Lung (tissue), 12 donors: ENCODE results near the gene TMEM72. TPM values are rescaled to one million over a fixed set of nuclear protein-coding genes. Genes with fewer than 3 reads are reported as not detected.
A peak's percentile ranks its signal among the peaks of the same experiment; 100 is the strongest.
"Not testable (repeated sequence)": the region's sequence is repeated elsewhere in the genome, so short reads cannot be mapped to it uniquely, and the experiment has no call there.

Experiments used
- ATAC-seq: fragments of 200-7000 bp; cut with Tn5 transposase; one replicate; pipeline ENCODE4 v1.9.1; 2020; ENCODE audit warnings: moderate number of reproducible peaks; ENCODE audit not compliant: insufficient read depth, low FRiP score
- DNase-seq, 3 donors: peaks; one replicate each; pipeline ENCODE4 v3.0.0-alpha.2; 2013 to 2017
- H3K27ac ChIP-seq, 2 donors: one replicate each; pipeline ENCODE4 v1.5.1; 2013; ENCODE audit warnings: mild to moderate bottlenecking in 2 of 2, moderate library complexity in 2 of 2, control low read depth in 1 of 2, inconsistent platforms in 1 of 2, low read depth in 1 of 2, low read length in 1 of 2
- H3K27me3 ChIP-seq, 3 donors: one replicate each; pipeline ENCODE4 v1.5.1; 2013; ENCODE audit warnings: low read length in 2 of 3; ENCODE audit not compliant: control insufficient read depth in 3 of 3, insufficient read depth in 3 of 3
- H3K36me3 ChIP-seq, 4 donors: one replicate each; pipeline ENCODE4 v1.5.1; 2013; ENCODE audit warnings: low read length in 4 of 4, mild to moderate bottlenecking in 1 of 4, moderate library complexity in 1 of 4; ENCODE audit not compliant: control insufficient read depth in 4 of 4, insufficient read depth in 4 of 4
- H3K4me1 ChIP-seq, 5 donors: one replicate each; pipeline ENCODE4 v1.5.1; 2013; ENCODE audit warnings: low read length in 5 of 5, mild to moderate bottlenecking in 2 of 5, moderate library complexity in 1 of 5; ENCODE audit not compliant: control insufficient read depth in 5 of 5, insufficient read depth in 5 of 5
- H3K4me3 ChIP-seq: one replicate; pipeline ENCODE4 v1.5.1; 2013; ENCODE audit warnings: mild to moderate bottlenecking, control low read depth, moderate library complexity
- H3K9ac ChIP-seq, 2 donors: one replicate each; pipeline ENCODE4 v1.5.1; 2013; ENCODE audit warnings: low read length in 2 of 2, control low read depth in 1 of 2; ENCODE audit not compliant: insufficient read depth in 1 of 2
- H3K9me3 ChIP-seq, 4 donors: one replicate each; pipeline ENCODE4 v1.5.1; 2013; ENCODE audit warnings: low read length in 3 of 4, mild to moderate bottlenecking in 1 of 4, moderate library complexity in 1 of 4; ENCODE audit not compliant: control insufficient read depth in 4 of 4, insufficient read depth in 3 of 4
- WGBS, 2 donors: extraction: QIAGEN DNeasy Blood & Tissue Kit; methylation state at CpG; one replicate each; pipeline ENCODE4 v1.1.7; 2013; 5-methylcytosine and 5-hydroxymethylcytosine counted together
- polyA plus RNA-seq, 2 donors: library from polyadenylated mRNA; stranded (reverse); fragments of 200-250 nt; gene quantifications; one replicate each; pipeline ENCODE4 v1.2.1, GENCODE V29; 2013
- total RNA-seq, 2 donors: library from RNA; depleted of rRNA in 1 of 2; stranded (reverse); fragments of >200 nt in 1 of 2; gene quantifications; one replicate each; pipeline ENCODE4 v1.2.1, GENCODE V29; 2014 to 2021
- TF ChIP-seq, protein P1 (sequence below): IDR thresholded peaks from 2 replicates; pipeline ENCODE4 v1.5.1; 2012; ENCODE audit warnings: mild to moderate bottlenecking; ENCODE audit errors: control extremely low read depth, extremely low read depth
- donor health status: control.
- donor health status: control.
- donor health status: Bipolar disorder and iron deficiency.
- donor health status: healthy.
- donor health status: DM: yes; HTN: yes; CAD: no.

TMEM72 gene
- total and polyA plus RNA-seq, 4 donors = 0.02 to 0.11 (median 0.04) TPM; not detected in 1

DNA sequence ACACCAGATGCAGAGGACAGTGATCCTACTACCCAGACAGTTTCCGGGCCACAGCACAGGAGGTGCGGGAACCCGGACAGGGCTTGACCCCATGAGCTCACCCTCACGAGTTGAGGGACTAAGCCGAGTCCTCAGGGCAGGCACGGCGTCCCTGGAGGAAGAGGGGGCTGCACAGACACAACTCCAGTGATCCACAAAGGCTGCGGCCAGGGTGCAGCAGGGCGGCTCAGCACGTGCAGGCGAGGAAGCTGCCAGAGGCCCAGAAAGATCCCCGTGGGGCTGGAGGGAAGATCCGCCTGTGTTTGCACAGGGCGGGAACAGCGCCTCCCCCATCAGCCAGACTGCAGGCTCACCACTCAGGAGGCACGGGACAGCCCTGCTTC lies 45.9 kb upstream of the TMEM72 start:
- Histone ChIP-seq H3K4me1 (peaks cover 0 to 37% (median 6%) of the 10 kb centered on the region in 5 donors), H3K27ac (no peak overlapping the region), H3K9me3 (no peaks in the 10 kb centered on the region), H3K9ac (no peak overlapping the region), H3K4me3 (no peak overlapping the region), H3K36me3 (no peaks in the 10 kb centered on the region), H3K27me3 (no peaks in the 10 kb centered on the region)
- TF ChIP-seq, protein P1, sequence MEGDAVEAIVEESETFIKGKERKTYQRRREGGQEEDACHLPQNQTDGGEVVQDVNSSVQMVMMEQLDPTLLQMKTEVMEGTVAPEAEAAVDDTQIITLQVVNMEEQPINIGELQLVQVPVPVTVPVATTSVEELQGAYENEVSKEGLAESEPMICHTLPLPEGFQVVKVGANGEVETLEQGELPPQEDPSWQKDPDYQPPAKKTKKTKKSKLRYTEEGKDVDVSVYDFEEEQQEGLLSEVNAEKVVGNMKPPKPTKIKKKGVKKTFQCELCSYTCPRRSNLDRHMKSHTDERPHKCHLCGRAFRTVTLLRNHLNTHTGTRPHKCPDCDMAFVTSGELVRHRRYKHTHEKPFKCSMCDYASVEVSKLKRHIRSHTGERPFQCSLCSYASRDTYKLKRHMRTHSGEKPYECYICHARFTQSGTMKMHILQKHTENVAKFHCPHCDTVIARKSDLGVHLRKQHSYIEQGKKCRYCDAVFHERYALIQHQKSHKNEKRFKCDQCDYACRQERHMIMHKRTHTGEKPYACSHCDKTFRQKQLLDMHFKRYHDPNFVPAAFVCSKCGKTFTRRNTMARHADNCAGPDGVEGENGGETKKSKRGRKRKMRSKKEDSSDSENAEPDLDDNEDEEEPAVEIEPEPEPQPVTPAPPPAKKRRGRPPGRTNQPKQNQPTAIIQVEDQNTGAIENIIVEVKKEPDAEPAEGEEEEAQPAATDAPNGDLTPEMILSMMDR = no peak
- ATAC-seq (no peak), DNase-seq (no peak)
- WGBS, 2 donors = 47 to 59% methylated on average over 16 of the region's 16 CpGs

DNA sequence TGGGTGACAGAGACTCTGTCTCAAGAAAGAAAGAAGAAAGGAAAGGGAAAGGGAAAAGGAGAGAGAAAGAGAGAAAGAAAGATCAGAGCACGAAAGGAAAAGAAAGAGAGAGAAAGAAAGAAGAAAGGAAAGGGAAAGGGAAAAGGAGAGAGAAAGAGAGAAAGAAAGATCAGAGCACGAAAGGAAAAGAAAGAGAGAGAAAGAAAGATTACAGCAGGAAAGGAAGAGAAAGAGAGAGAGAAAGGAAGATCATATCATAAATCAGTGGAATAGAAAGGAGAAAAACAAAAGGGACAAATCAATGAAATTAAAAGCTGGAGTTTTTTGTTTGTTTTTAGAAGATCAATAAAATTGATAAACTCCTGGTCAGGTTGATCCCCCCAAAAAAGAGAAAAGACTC lies 44.8 kb upstream of the TMEM72 start:
- not testable (repeated sequence) for H3K27me3 ChIP-seq, ATAC-seq
- 93 to 98% methylated on average over 2 of the region's 2 CpGs for WGBS, 2 donors

DNA sequence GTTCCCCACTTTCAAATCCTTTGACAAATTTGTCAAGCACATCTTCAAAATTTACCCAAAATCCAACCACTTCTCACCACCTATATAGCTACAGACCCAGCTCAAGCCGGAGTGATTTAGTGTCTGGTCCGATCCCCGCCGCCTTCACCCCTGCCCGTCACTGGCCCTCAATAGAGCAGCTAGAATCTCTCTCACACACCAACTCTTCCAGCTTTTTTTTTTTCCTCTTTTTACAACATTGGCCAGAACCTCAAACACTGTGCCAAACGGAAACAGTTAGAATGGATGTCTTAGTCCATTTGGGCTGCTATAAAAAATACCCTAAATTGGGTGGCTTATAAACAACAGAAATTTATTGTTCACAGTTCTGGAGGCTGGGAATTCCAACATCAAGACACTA lies 41.1 kb upstream of the TMEM72 start:
- Histone ChIP-seq H3K27ac (no peak overlapping the region), H3K27me3 (no peaks in the 10 kb centered on the region), H3K36me3 (no peaks in the 10 kb centered on the region), H3K4me1 (peaks cover 0 to 24% (median 3%) of the 10 kb centered on the region in 5 donors), H3K4me3 (no peak overlapping the region), H3K9me3 (no peaks in the 10 kb centered on the region), H3K9ac (no peak overlapping the region)
- TF ChIP-seq, protein P1 = no peak
- ATAC-seq (no peak), DNase-seq (peak; percentile 31 to 94 (median 92))
- 82 to 86% methylated on average over 6 of the region's 6 CpGs for WGBS, 2 donors

More for the DNA sequence above, 44.8 kb upstream of the TMEM72 start:
- DNase-seq, H3K36me3 ChIP-seq, H3K4me3 ChIP-seq, H3K27ac ChIP-seq, H3K9ac ChIP-seq, H3K9me3 ChIP-seq: not testable (repeated sequence)
- H3K4me1 ChIP-seq = peaks cover 0 to 35% (median 6%) of the 10 kb centered on the region in 5 donors

DNA sequence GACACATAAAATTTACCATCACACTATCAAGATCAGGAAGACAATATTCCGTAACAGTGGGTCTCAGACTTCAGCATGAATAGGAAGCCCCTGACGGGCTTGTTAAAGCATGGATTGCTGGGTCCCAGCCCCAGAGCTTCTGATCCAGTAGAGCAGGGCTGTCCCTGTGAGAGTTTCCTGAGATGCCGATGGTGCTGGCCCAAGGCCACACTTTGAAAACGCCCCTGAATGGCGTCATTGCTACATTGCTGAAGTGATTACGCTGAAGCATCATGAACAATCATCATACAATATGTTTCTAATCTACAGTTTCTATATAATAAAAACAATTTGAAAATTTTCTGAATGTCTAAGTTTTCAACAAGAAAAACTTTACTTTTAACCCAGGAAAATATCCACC lies 38.0 kb upstream of the TMEM72 start:
- ATAC-seq (no peak), DNase-seq (peak; percentile 55 to 64 (median 60))
- TF ChIP-seq, protein P1 = no peak
- no peak overlapping the region for H3K27ac ChIP-seq
- no peaks in the 10 kb centered on the region for H3K36me3 ChIP-seq
- H3K27me3 ChIP-seq = no peaks in the 10 kb centered on the region
- peaks cover 0 to 22% (median 3%) of the 10 kb centered on the region in 5 donors for H3K4me1 ChIP-seq
- H3K9me3 ChIP-seq = no peaks in the 10 kb centered on the region
- WGBS, 2 donors = 76 to 85% methylated on average over 6 of the region's 6 CpGs
- H3K9ac ChIP-seq = no peak overlapping the region
- no peak overlapping the region for H3K4me3 ChIP-seq
